CD4-positive, alpha-beta T cell treated with Interleukin-1 beta for 1 hour (primary cell): ENCODE measurements around the gene GPRASP2.
"Not testable (repeated sequence)": the region's sequence is repeated elsewhere in the genome, so short reads cannot be mapped to it uniquely, and the experiment has no call there.

Experiments used
- DNase-seq, 2 donors: peaks; one replicate each; pipeline ENCODE4 v3.0.0-alpha.2; 2020 to 2022

The GPRASP2 gene

GRCh38 chrX:102712216-102712966 lies at the start of gene GPRASP2:
GPRASP2 (plus strand) TSS chrX:102712448; CDS start chrX:102714870, 2,422 bp downstream.
- DNase-seq = no peak

- DNase-seq = not testable (repeated sequence)
Observed at GRCh38 chrX:102663820-102664219, 48.4 kb upstream of the GPRASP2 start.

GRCh38 chrX:102667034-102667433 lies 45.2 kb upstream of the GPRASP2 start:
- not testable (repeated sequence) for DNase-seq

GRCh38 chrX:102669526-102669925 lies 42.7 kb upstream of the GPRASP2 start:
- DNase-seq = no peak

GRCh38 chrX:102672856-102673255 lies 39.4 kb upstream of the GPRASP2 start:
- no peak for DNase-seq

- not testable (repeated sequence) for DNase-seq
Observed at GRCh38 chrX:102677479-102677878, 34.8 kb upstream of the GPRASP2 start.

GRCh38 chrX:102684772-102685520 lies 27.3 kb upstream of the GPRASP2 start:
- no peak for DNase-seq

- no peak for DNase-seq
Observed at GRCh38 chrX:102694749-102695148, 17.5 kb upstream of the GPRASP2 start.

GRCh38 chrX:102696306-102696705 lies 15.9 kb upstream of the GPRASP2 start:
- no peak for DNase-seq

- DNase-seq = no peak
Observed at GRCh38 chrX:102697494-102697893, 14.8 kb upstream of the GPRASP2 start.

- no peak for DNase-seq
Observed at GRCh38 chrX:102708900-102709299, 3.3 kb upstream of the GPRASP2 start.

GRCh38 chrX:102711872-102712215 lies 404 bp upstream of the GPRASP2 start:
- DNase-seq = no peak

GRCh38 chrX:102712981-102713625 lies 855 bp downstream of the GPRASP2 start:
- peak in 1 of 2 donors; percentile 5 for DNase-seq

- no peak for DNase-seq
Observed at GRCh38 chrX:102714994-102715393, 2.7 kb downstream of the GPRASP2 start.

- no peak for DNase-seq
Observed at GRCh38 chrX:102715967-102716366, 3.7 kb downstream of the GPRASP2 start.

- DNase-seq = peak; percentile 69 to 71
Observed at GRCh38 chrX:102720237-102721168, 8.3 kb downstream of the GPRASP2 start, which contains the start of gene GPRASP3. GPRASP3 (plus strand) TSS chrX:102720743; CDS start chrX:102748996, 28,253 bp downstream.

- not testable (repeated sequence) for DNase-seq
Observed at GRCh38 chrX:102721169-102721506, 8.9 kb downstream of the GPRASP2 start.

GRCh38 chrX:102723456-102723855 lies 11.2 kb downstream of the GPRASP2 start:
- DNase-seq = no peak

GRCh38 chrX:102727761-102728160 lies 15.5 kb downstream of the GPRASP2 start:
- no peak for DNase-seq

GRCh38 chrX:102728646-102729045 lies 16.4 kb downstream of the GPRASP2 start:
- no peak for DNase-seq

GRCh38 chrX:102739657-102740056 lies 27.4 kb downstream of the GPRASP2 start:
- DNase-seq = no peak

GRCh38 chrX:102744307-102744706 lies 32.1 kb downstream of the GPRASP2 start:
- DNase-seq = no peak

GRCh38 chrX:102745513-102745856 lies 33.2 kb downstream of the GPRASP2 start:
- DNase-seq = no peak
